Hindlimb muscle (tissue), 1 donor: Measurements from ENCODE around the gene COL20A1. TPM values are rescaled to one million over a fixed set of nuclear protein-coding genes. Genes with fewer than 3 reads are reported as not detected.
"Not testable (repeated sequence)": the region's sequence is repeated elsewhere in the genome, so short reads cannot be mapped to it uniquely, and the experiment has no call there.

Source experiments
- DNase-seq: peaks from one replicate; pipeline ENCODE4 v3.0.0-alpha.2; 2013
- polyA plus RNA-seq: library from polyadenylated mRNA; unstranded; fragments of 120-200 nt; gene quantifications from one replicate; pipeline ENCODE4 v1.2.1, GENCODE V29; 2013; ENCODE audit not compliant: insufficient read length

The COL20A1 gene
- polyA plus RNA-seq, 1 donor = 6.2 TPM

DNA sequence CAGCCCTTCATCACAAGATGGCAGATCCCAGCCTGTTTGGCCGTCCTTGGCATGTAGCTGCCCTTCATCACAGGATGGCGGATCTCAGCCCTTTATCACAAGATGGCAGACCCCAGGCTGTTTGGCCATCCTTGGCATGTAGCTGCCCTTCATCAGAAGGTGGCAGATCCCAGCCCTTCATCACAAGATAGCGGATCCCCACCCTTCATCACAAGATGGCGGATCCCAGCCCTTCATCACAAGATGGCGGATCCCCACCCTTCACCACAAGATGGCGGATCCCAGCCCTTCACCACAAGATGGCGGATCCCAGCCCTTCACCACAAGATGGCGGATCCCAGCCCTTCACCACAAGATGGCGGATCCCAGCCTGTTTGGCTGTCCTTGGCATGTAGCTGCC is 42.1 kb downstream of the COL20A1 start:
- not testable (repeated sequence) for DNase-seq

DNA sequence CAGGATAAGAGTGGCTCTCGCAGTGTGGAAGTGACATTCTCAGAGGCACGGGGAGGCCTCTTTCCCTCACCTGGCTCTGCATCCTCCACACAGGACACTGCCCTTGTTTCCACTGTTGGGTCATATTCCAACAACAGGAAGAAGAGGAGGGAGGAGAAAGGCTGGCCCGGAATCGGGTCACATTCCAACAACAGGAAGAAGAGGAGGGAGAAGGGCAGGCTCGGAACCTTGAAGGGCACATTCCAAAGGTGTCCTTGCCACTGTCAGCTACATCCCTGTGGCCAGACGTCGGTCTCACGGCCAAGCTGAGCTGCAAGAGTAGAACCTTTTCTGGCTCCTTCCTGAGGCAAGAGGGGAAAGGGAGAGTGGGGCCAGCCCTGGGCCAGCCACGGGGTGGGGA is 42.7 kb downstream of the COL20A1 start:
- DNase-seq = no peak

DNA sequence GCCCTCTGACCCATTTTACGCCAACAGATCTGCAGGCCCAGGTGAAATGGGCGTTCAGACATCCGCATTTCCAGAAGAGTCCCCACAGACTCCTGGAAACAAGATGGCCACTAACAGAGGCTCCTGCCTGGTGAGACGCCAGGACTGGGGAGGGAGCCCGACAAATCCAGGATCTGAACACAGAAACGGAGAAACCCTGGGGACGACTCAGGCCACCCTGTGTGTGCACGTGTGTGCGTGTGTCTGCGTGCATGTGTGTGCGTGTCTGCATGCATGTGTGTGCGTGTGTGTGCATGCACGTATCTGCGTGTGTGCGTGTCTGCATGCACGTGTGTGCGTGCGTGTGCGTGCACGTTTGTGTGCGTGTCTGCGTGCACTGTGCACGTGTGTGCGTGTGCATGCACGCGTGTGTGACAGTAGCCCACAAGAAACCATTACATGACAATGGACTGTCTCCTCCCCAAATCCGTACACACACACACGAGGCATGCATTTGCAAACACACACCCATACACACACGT is 43.3 kb downstream of the COL20A1 start:
- DNase-seq = no peak

DNA sequence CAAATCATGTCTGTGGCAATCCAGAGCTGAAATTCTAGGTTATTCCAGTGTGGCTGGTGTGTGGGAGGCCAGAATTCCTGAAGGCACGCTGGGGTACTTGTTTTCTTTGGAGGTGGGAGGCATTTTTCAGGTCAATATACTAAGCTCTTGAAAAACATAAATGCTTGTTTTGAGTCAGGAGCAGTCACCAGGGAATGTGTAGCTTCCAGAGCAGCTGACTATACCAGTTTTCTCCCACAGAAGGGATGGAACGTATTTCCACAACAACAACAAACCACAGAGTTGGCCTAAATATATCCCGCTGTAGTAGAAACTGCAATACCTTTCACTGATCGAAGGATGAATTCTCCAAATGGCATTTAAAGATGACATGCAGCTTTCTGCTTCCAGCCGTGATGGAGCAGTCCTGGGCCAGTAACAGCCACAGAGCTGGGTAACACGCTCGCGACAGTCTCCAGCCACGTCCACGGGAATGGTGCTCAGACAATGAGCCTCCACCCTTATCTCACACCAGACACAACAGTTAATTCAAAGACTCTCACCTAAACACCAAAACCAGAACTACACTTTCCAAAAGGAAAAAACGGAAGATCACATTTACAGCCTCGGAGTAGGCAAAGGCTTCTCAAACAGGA is 44.9 kb downstream of the COL20A1 start:
- DNase-seq = no peak

DNA sequence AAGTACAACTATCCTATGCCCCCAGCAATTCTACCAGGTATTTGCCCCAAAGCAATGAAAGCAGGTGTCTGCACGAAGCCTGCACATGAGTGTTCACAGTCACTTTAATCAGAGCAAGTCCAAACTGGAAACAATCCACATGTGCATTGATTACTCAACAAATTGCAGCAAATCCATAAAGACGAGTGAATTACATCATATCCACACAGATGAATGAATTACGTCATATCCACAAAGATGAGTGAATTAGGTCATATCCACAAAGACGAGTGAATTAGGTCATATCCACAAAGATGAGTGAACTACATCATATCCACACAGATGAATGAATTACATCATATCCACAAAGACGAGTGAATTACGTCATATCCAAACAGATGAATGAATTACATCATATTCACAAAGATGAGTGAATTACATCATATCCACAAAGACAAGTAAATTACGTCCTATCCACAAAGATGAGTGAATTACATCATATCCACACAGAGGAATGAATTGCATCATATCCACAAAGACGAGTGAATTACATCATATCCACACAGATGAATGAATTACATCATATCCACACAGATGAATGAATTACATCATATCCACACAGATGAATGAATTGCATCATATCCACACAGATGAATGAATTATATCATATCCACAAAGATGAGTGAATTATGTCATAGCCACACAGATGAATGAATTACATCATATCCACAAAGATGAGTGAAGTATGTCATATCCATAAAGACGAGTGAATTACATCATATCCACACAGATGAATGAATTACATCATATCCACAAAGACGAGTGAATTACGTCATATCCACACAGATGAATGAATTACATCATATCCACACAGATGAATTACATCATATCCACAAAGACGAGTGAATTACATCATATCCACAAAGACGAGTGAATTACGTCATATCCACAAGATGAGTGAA is 46.4 kb downstream of the COL20A1 start:
- not testable (repeated sequence) for DNase-seq

DNA sequence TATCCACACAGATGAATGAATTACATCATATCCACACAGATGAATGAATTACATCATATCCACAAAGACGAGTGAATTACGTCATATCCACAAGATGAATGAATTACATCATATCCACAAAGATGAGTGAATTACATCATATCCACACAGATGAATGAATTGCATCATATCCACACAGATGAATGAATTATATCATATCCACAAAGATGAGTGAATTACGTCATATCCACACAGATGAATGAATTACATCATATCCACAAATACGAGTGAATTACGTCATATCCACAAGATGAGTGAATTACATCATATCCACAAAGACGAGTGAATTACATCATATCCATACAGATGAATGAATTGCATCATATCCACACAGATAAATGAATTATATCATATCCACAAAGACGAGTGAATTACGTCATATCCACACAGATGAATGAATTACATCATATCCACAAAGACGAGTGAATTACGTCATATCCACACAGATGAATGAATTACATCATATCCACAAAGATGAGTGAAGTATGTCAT is 47.2 kb downstream of the COL20A1 start:
- DNase-seq = not testable (repeated sequence)

DNA sequence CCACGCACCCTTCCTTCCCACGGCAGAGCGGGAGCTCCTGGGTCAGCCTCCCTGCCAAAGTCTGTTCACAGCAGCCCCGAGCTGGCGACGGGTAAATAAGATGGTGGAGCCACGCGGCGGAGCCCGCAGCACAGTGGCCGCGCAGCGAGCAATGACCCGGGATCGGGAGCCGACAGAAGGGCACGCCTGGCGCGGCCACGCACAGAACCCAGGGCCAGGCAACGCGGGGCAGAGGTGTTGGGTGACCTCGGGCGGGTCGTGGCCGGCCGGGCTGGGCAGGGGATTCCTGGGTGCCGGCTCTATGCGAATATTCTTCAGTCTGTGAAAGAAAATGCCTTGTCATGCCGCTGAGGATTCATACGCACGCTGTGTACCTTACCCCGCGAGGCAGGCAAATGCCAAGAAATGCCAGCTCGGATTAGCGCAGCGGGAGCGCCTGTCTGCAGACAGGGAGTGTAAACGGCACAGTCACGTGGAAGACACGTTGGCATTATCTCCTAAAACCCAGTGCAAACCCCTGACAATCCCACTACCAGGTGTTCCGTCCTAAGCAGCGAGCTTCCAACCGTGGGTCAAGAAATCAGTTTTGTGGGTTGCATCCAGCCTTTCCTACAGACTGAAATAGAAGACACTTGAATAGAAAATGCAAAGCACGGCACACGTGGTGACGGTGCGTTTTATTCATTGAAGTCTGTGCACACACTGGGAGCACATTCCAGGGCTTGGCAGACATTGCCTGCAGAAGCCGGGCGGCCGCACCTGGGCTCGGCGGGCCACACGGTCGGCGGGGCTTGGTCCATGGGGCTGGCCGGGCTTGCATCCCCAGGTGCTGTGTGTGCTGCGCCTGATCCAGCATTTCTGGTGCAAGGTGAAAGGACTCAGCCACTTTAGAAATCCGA is 49.8 kb downstream of the COL20A1 start:
- DNase-seq = no peak

DNA sequence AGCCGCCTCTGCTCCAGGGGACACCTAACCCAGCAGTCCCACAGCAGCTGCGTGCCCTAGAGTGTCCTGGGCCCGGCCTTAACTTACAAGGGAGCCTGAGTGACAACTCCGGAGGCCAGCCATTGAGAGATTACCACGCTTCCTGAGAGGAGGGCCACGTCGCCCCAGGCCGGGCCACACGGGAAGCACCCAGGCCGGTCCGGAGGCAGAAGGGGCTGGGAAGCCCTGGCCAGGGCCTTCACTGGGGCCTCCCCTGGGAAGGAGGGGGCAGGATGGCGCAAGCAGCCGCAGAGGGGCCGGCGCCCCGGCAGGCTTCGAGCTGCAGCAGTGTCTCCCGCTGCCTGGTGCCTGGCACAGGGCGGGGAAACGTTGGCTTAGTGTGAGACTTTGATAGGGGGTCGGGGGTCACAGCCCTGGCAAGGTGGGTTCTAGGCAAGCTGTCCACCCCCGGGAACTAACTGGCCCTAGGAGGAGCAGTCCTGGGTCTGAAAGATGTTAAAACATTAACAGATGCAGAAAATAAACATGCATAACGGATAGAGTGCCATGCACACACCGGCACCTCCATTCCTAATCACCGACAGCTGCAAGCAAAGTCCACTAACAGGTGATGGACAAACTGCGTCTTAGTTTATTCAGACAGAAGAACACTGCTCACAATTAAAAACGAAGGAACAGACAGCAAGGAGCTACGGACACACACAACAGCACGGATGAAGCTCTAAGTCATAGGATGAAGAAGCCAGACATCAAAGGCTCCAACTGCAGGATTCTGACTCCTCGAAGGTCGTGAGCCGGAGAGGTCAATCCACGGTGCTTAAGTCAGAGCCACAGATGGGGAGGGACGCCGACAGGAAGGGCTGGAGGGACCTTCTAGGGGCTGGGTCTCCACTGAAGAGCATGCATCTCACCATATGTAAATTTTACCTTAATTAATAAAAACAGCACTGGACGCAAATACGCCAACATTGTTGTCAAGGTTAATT is 50.8 kb downstream of the COL20A1 start:
- no peak for DNase-seq

DNA sequence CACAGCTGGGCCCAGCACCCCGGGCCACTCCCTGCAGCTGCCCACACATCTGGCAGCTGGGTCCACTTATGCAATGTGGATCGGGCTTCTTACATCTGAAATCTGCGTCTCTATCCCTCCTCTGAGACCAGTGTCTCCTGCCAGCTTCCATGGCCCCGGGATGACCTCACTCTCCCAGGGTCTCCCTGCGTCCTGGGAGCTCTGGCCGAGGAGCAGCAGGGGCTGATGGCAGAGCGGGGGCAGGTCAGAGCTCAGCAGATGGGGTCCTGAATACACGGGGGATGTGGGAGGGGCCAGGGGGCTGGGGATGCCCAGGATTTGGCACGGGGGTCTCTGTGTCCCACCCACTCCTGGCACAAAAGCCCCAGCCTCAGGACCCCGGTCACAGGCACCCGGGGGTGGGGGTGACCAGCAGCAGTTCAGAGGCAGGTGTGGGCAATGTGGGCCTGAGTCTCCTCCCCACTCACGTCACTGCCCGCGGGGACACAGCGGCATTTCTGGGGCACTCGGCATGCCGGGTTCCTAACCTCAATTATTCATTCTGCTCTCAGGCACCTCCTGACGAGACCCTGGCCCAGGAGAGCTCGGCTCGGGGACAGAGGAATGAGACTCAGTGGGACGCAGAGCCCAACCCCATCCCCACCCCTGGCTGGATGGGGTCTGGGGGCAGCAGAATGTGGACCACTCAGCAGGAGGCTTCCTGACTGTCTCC is 51.8 kb downstream of the COL20A1 start:
- peak; percentile 34 for DNase-seq

DNA sequence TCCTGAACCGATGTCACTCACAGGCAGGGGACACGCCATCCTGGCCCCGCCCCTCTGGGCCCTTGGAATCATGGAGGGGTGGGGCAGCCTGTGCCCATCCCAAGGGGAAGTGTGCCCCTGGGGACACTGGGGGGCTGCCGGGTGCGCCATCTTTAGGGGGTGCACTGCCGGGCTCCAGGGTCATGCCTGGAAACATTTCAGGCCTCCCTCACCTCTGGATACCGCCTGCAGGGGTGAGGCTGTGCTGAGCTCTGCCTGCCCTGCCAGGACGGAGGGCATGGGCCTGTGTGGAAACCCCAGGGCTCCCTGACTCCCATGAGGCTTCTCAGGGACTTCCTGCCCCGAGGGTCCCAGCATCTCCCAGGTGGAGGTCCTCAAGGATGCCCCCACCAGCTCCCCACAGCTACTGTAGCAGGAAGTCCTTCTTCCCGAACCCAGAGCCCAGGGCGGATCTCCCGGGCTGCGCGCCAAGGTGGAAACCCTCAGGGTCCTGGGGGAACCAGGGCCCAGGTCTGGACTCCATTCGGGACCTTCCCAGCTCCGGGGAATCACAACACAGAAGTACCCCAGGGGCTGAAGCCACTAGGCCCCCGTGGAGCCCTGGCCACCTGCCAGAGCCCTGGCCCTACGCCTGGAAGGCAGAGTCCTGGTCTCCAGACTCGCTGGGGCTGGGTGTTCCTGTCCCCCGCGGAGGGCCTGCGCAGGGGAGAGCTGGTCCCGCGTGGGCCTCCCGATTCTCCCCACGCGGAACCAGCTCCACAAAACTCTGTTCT is 52.5 kb downstream of the COL20A1 start:
- no peak for DNase-seq

DNA sequence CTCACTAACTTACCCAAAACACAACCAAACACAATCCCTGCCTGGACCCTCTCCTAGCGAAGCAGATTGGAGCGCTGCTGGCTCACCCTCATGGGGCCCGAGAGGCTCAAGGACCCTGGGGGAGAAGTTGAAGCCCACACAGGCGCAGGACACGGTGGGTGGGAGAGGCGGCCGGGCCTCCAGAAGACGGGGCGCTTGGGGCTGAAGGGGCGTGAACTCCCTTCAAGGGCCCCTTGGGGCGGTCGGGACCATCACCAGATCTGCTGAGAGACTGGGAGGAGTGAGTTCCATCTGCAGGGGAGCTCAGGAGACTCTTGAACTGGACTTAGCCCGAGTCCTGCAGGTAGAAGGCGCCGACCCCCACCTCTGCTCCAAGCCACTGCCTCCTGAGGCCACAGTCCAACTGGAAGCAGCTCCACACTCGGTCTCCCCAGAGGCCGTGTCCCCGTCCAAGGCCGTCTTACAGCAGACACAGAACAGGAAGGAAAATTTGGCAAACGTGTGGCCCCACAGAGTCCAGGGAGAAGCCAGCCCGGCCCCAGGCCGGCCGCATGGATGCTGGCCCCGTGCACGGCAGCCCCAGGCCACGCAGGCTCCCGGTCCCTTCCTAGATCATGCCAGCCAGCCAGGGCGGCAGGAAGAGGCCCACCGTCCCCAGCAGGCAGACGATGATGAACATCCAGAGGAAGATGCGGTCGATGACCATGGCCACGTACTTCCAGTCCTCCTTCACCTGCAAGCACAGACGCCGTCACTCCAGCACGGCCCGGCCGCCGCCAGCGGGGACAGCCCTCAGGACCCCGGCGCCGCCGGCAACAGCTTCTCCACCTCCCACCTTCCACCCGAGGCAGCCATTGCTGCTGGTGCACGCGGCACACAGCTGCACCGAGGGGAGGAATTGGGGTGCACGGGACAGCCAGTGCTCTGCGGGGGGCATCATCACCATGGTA is 53.4 kb downstream of the COL20A1 start:
- DNase-seq = no peak

DNA sequence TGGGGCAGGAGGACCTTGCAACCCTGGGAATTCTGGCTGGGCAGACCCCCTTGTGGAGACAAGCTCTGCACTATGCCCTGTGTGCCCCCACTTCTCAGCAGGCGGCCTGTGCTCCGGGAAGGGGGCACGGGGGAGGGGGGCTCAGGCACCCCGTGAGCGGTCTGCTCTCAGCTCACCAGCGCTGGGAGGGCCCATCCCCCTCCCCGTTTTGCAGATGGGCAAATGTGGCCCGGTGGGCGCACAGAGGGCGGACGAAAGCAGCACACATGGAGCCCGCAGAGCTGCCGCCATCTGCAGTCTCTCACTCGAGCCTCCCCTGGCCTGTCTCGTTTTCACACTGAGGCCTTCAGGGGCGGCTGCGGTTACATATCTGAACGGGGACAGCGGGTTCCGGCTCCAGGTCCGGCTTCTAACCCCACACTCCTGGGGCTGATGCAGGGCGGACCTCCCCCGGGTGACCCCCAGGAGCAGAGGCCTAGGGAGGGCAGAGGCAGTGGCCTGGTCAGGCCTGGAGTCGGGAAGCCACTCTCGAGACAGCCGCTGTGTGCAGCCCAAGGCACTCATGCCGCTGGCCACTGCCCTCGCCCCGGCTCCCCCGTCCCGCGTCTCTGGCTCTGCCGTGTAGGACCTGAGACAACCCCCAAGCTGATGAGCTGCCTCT is 54.2 kb downstream of the COL20A1 start:
- DNase-seq = no peak

DNA sequence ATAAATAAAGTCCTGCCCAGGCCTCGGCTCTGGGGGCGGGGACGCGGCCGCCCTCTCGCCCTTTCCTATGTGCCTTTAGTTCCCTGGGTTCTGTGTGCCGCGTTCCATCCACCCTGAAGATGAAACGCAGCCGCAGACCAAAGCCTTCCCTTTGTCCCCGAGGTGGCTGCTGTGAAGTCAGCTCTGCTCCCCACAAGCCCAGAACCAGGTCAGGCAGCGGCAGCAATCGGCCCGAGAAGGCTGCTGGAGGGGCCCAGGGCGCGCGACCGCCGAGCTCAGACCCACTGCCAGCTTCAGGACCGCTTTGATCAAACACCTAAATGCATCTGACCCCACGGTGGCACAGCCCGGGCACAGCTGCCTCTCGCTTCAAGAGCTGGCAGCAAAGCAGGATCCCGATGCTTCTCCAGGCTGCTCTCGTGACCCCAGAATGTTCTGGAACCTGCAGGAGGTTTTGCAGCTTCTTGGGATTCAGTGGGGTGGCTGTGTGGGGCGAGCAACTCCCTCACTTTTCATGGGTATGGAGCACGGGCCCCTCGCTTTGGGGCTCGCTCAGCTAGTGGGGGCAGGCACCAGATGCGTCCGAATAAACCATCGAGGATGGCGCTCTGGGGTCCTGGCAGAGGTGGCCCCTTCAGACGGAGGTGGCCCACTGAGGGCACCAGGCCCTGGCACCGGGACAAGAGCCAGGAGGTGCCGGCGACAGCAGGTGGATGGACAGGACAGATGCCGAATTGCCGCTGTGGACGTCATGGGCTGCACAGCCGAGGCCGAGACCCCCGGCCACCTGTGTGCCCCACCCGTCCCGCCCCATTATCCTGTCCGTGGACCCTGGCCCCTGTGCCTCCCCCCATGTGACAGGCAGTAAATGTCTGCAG is 55.2 kb downstream of the COL20A1 start:
- DNase-seq = no peak

DNA sequence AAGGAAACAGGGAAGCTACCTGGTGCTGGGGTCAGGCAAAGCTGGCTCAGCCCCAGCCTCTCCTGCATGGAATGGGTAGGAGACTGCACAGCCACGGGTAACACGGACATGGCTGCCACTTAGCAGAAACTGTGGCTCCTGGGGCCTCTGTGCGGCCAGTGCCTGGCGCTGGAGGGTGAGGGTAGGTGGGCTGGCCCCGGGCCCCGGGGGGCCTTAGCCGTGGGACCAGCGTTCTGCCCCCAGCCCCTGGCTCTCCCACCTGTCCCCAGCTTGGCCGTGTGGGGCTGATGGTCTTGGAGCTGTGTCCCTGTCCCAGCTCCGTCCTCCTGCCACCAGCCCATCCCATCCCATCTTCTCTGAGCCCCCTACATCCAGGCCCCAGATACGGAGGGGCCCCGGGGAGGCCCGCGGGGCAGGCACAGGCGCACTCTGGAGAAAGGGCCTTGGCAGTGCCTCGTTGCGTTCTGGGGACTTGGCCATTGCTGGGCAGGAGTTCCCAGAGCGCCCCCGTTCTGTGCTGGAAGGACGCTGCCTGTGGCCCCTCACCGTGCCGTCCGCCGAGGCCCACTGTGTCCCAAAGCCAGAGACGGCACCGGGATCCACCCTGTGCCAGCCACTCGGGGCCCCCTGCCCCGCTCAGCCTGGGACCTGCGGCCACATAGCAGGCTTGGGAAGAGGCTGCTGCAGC is 56.0 kb downstream of the COL20A1 start:
- no peak for DNase-seq

DNA sequence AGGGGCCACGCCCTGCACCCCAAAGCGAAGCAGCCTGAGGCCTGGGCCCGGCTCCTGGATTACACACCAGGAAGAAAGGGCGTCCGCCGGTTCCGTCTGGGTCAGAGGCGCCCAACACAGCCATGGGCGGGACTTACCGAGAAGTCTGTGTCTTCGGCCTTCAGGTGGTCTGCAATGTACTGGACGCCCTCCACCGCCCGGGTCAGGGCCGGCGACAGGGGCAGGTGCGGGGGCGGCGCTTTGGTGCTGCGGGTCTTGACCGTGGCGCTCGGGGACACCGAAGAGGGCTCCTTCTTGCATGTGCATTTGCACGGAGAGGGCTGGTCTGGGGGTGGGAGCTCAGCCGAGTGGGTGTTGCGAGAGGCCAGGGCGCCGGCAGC is 56.5 kb downstream of the COL20A1 start:
- DNase-seq = no peak

DNA sequence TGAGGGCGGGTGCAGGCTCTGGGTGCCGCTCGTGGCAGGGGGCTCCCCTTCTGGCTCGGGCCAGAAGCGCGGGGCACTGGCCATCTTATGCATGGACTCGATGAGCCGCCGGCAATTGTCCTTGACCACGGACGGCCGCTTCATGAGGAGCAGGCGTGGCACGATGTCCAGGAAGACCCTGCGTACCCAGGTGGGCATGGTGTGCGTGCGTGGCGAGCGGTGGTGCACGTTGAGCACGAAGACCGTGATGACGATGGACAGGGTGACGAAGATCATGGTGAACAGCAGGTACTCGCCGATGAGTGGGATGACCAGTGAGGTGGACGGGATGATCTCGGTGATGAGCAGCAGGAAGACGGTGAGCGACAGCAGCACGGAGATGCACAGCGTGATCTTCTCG is 57.2 kb downstream of the COL20A1 start:
- DNase-seq = no peak
